ENCODE data around the gene TIMM10.
A peak's percentile ranks its signal among the peaks of the same experiment; 100 is the strongest.

Gene TIMM10

GRCh38 chr11:57493507-57494503 is 36.7 kb downstream of the TIMM10 start:
- no peak overlapping the region for H3K27ac ChIP-seq (ENCODE audit: low read length)
- peak; percentile 78 for DNase-seq (ENCODE audit: low read depth, low spot score)
- H3K4me1 ChIP-seq (ENCODE audit: control insufficient read depth, insufficient read depth, low read length), result peaks cover 6% of the 10 kb centered on the region; the same call in 1 of the 2 replicates
- no peaks in the 10 kb centered on the region for H3K27me3 ChIP-seq (ENCODE audit: control insufficient read depth, insufficient read depth, low read length)
- WGBS (ENCODE audit: insufficient coverage, insufficient read length), result no CpG with 5 or more reads among the region's 15 CpGs
- no peak overlapping the region for H3K4me3 ChIP-seq (ENCODE audit: low read length)
- 0 out of 2 replicates have a peak, but pooled peaks cover under 1% of the 10 kb centered on the region for H3K36me3 ChIP-seq (ENCODE audit: control insufficient read depth, insufficient read depth, low read length)
- H3K9me3 ChIP-seq (ENCODE audit: control insufficient read depth, insufficient read depth, low read length), result no peaks in the 10 kb centered on the region

- DNase-seq (ENCODE audit: low read depth, low spot score), result no peak
- Histone ChIP-seq H3K4me1 (ENCODE audit: control insufficient read depth, insufficient read depth, low read length) (peaks cover 6% of the 10 kb centered on the region; the same call in 1 of the 2 replicates), H3K36me3 (ENCODE audit: control insufficient read depth, insufficient read depth, low read length) (0 out of 2 replicates have a peak, but pooled peaks cover 2% of the 10 kb centered on the region), H3K9me3 (ENCODE audit: control insufficient read depth, insufficient read depth, low read length) (no peaks in the 10 kb centered on the region), H3K27me3 (ENCODE audit: control insufficient read depth, insufficient read depth, low read length) (no peaks in the 10 kb centered on the region), H3K27ac (ENCODE audit: low read length) (no peak overlapping the region), H3K4me3 (ENCODE audit: low read length) (no peak overlapping the region)
- WGBS (ENCODE audit: insufficient coverage, insufficient read length), result no CpG with 5 or more reads among the region's 11 CpGs
Observed at GRCh38 chr11:57491371-57492061, 39.0 kb downstream of the TIMM10 start.

GRCh38 chr11:57490456-57491248 is 39.9 kb downstream of the TIMM10 start:
- no peaks in the 10 kb centered on the region for H3K27me3 ChIP-seq (ENCODE audit: control insufficient read depth, insufficient read depth, low read length)
- H3K9me3 ChIP-seq (ENCODE audit: control insufficient read depth, insufficient read depth, low read length), result no peaks in the 10 kb centered on the region
- H3K36me3 ChIP-seq (ENCODE audit: control insufficient read depth, insufficient read depth, low read length), result 0 out of 2 replicates have a peak, but pooled peaks cover 2% of the 10 kb centered on the region
- peaks cover 6% of the 10 kb centered on the region; the same call in 1 of the 2 replicates for H3K4me1 ChIP-seq (ENCODE audit: control insufficient read depth, insufficient read depth, low read length)
- H3K27ac ChIP-seq (ENCODE audit: low read length), result no peak overlapping the region
- no CpG with 5 or more reads among the region's 9 CpGs for WGBS (ENCODE audit: insufficient coverage, insufficient read length)
- H3K4me3 ChIP-seq (ENCODE audit: low read length), result no peak overlapping the region
- no peak for DNase-seq (ENCODE audit: low read depth, low spot score)

- Histone ChIP-seq H3K4me1 (ENCODE audit: control insufficient read depth, insufficient read depth, low read length) (0 out of 2 replicates have a peak, but pooled peaks cover 2% of the 10 kb centered on the region), H3K4me3 (ENCODE audit: low read length) (no peak overlapping the region), H3K36me3 (ENCODE audit: control insufficient read depth, insufficient read depth, low read length) (0 out of 2 replicates have a peak, but pooled peaks cover 2% of the 10 kb centered on the region), H3K27ac (ENCODE audit: low read length) (no peak overlapping the region), H3K27me3 (ENCODE audit: control insufficient read depth, insufficient read depth, low read length) (no peaks in the 10 kb centered on the region), H3K9me3 (ENCODE audit: control insufficient read depth, insufficient read depth, low read length) (no peaks in the 10 kb centered on the region)
- WGBS (ENCODE audit: insufficient coverage, insufficient read length), result no CpG with 5 or more reads among the region's 6 CpGs
- no peak for DNase-seq (ENCODE audit: low read depth, low spot score)
Observed at GRCh38 chr11:57487920-57488659, 42.5 kb downstream of the TIMM10 start.

- Histone ChIP-seq H3K36me3 (ENCODE audit: control insufficient read depth, insufficient read depth, low read length) (0 out of 2 replicates have a peak, but pooled peaks cover 2% of the 10 kb centered on the region), H3K4me1 (ENCODE audit: control insufficient read depth, insufficient read depth, low read length) (0 out of 2 replicates have a peak, but pooled peaks cover 2% of the 10 kb centered on the region), H3K27me3 (ENCODE audit: control insufficient read depth, insufficient read depth, low read length) (peaks cover under 1% of the 10 kb centered on the region; the same call in 1 of the 2 replicates), H3K9me3 (ENCODE audit: control insufficient read depth, insufficient read depth, low read length) (no peaks in the 10 kb centered on the region), H3K27ac (ENCODE audit: low read length) (no peak overlapping the region), H3K4me3 (ENCODE audit: low read length) (no peak overlapping the region)
- no peak for DNase-seq (ENCODE audit: low read depth, low spot score)
- no CpG with 5 or more reads among the region's 15 CpGs for WGBS (ENCODE audit: insufficient coverage, insufficient read length)
Observed at GRCh38 chr11:57487021-57487778, 43.4 kb downstream of the TIMM10 start.

- WGBS (ENCODE audit: insufficient coverage, insufficient read length), result no CpG with 5 or more reads among the region's 10 CpGs
Observed at GRCh38 chr11:57485217-57485990, 45.1 kb downstream of the TIMM10 start.

GRCh38 chr11:57484141-57484710 is 46.3 kb downstream of the TIMM10 start:
- H3K4me1 ChIP-seq (ENCODE audit: control insufficient read depth, insufficient read depth, low read length), result peaks cover 2% of the 10 kb centered on the region; the same call in 1 of the 2 replicates
- no CpG with 5 or more reads among the region's 7 CpGs for WGBS (ENCODE audit: insufficient coverage, insufficient read length)

More at GRCh38 chr11:57485217-57485990, 45.1 kb downstream of the TIMM10 start:
- H3K9me3 ChIP-seq (ENCODE audit: control insufficient read depth, insufficient read depth, low read length), result no peaks in the 10 kb centered on the region
- no peak overlapping the region for H3K27ac ChIP-seq (ENCODE audit: low read length)
- no peak for DNase-seq (ENCODE audit: low read depth, low spot score)
- H3K4me3 ChIP-seq (ENCODE audit: low read length), result no peak overlapping the region
- H3K4me1 ChIP-seq (ENCODE audit: control insufficient read depth, insufficient read depth, low read length), result peaks cover 2% of the 10 kb centered on the region; the same call in 1 of the 2 replicates
- H3K36me3 ChIP-seq (ENCODE audit: control insufficient read depth, insufficient read depth, low read length), result 0 out of 2 replicates have a peak, but pooled peaks cover 2% of the 10 kb centered on the region
- H3K27me3 ChIP-seq (ENCODE audit: control insufficient read depth, insufficient read depth, low read length), result peaks cover 8% of the 10 kb centered on the region; the same call in 1 of the 2 replicates

GRCh38 chr11:57483562-57483918 is 47.0 kb downstream of the TIMM10 start:
- H3K27me3 ChIP-seq (ENCODE audit: control insufficient read depth, insufficient read depth, low read length), result peaks cover 8% of the 10 kb centered on the region; the same call in 1 of the 2 replicates
- no peaks in the 10 kb centered on the region for H3K9me3 ChIP-seq (ENCODE audit: control insufficient read depth, insufficient read depth, low read length)
- no peak for DNase-seq (ENCODE audit: low read depth, low spot score)
- WGBS (ENCODE audit: insufficient coverage, insufficient read length), result no CpG with 5 or more reads among the region's 3 CpGs
- H3K4me1 ChIP-seq (ENCODE audit: control insufficient read depth, insufficient read depth, low read length), result peaks cover 2% of the 10 kb centered on the region; the same call in 1 of the 2 replicates
- no peaks in the 10 kb centered on the region for H3K36me3 ChIP-seq (ENCODE audit: control insufficient read depth, insufficient read depth, low read length)
- H3K4me3 ChIP-seq (ENCODE audit: low read length), result no peak overlapping the region
- H3K27ac ChIP-seq (ENCODE audit: low read length), result no peak overlapping the region

More at GRCh38 chr11:57484141-57484710, 46.3 kb downstream of the TIMM10 start:
- DNase-seq (ENCODE audit: low read depth, low spot score), result no peak
- Histone ChIP-seq H3K4me3 (ENCODE audit: low read length) (no peak overlapping the region), H3K36me3 (ENCODE audit: control insufficient read depth, insufficient read depth, low read length) (0 out of 2 replicates have a peak, but pooled peaks cover 2% of the 10 kb centered on the region), H3K27ac (ENCODE audit: low read length) (no peak overlapping the region), H3K27me3 (ENCODE audit: control insufficient read depth, insufficient read depth, low read length) (peaks cover 8% of the 10 kb centered on the region; the same call in 1 of the 2 replicates), H3K9me3 (ENCODE audit: control insufficient read depth, insufficient read depth, low read length) (no peaks in the 10 kb centered on the region)
